ENCODE measurements around the gene RECQL5. TPM values are rescaled to one million over a fixed set of nuclear protein-coding genes. Genes with fewer than 3 reads are reported as not detected.

The RECQL5 gene
- total RNA-seq, 1 donor from 2014 or later: 17.3 TPM

GRCh38 chr17:75625813-75626486 is 41.0 kb downstream of the RECQL5 start:
- H3K36me3 ChIP-seq: peaks cover 46% of the 10 kb centered on the region
- peaks cover 13% of the 10 kb centered on the region for H3K4me1 ChIP-seq

GRCh38 chr17:75624714-75625345 is 42.1 kb downstream of the RECQL5 start:
- no peak for TF ChIP-seq CTCF (IDR thresholded peaks at IDR 0.05; ENCODE audit: borderline replicate concordance)
- Histone ChIP-seq H3K27ac (replicated peaks) (no peak overlapping the region), H3K9me3 (replicated peaks) (no peaks in the 10 kb centered on the region), H3K4me1 (peaks cover 13% of the 10 kb centered on the region), H3K4me3 (no peak overlapping the region), H3K36me3 (peaks cover 56% of the 10 kb centered on the region), H3K27me3 (ENCODE audit: low read depth) (no peaks in the 10 kb centered on the region)
- DNase-seq: no peak
- intact Hi-C loops (cut with micrococcal nuclease): no loop called here

More at GRCh38 chr17:75625813-75626486, 41.0 kb downstream of the RECQL5 start:
- TF ChIP-seq CTCF (IDR thresholded peaks at IDR 0.05; ENCODE audit: borderline replicate concordance): peak; percentile 69
- intact Hi-C loops (cut with micrococcal nuclease): no loop called here
- Histone ChIP-seq H3K27me3 (ENCODE audit: low read depth) (no peaks in the 10 kb centered on the region), H3K9me3 (replicated peaks) (no peaks in the 10 kb centered on the region), H3K27ac (replicated peaks) (no peak overlapping the region), H3K4me3 (no peak overlapping the region)
- DNase-seq: no peak

- Histone ChIP-seq H3K9me3 (replicated peaks) (no peaks in the 10 kb centered on the region), H3K36me3 (peaks cover 63% of the 10 kb centered on the region), H3K27ac (replicated peaks) (no peak overlapping the region), H3K4me3 (no peak overlapping the region), H3K4me1 (peaks cover 13% of the 10 kb centered on the region), H3K27me3 (ENCODE audit: low read depth) (no peaks in the 10 kb centered on the region)
- intact Hi-C loops (cut with micrococcal nuclease): no loop called here
- TF ChIP-seq CTCF (IDR thresholded peaks at IDR 0.05; ENCODE audit: borderline replicate concordance): no peak
- no peak for DNase-seq
Observed at GRCh38 chr17:75624021-75624420, 42.9 kb downstream of the RECQL5 start.

- no peaks in the 10 kb centered on the region for H3K9me3 ChIP-seq (replicated peaks)
- DNase-seq: no peak
- no peak overlapping the region for H3K4me3 ChIP-seq
- no peak for TF ChIP-seq CTCF (IDR thresholded peaks at IDR 0.05; ENCODE audit: borderline replicate concordance)
- H3K4me1 ChIP-seq: peaks cover 13% of the 10 kb centered on the region
- H3K27ac ChIP-seq (replicated peaks): no peak overlapping the region
- peaks cover 63% of the 10 kb centered on the region for H3K36me3 ChIP-seq
- H3K27me3 ChIP-seq (ENCODE audit: low read depth): no peaks in the 10 kb centered on the region
- intact Hi-C loops (cut with micrococcal nuclease): no loop called here
Observed at GRCh38 chr17:75623386-75623785, 43.6 kb downstream of the RECQL5 start.

GRCh38 chr17:75622771-75623273 is 44.1 kb downstream of the RECQL5 start:
- no peak overlapping the region for H3K27ac ChIP-seq (replicated peaks)
- peaks cover 13% of the 10 kb centered on the region for H3K4me1 ChIP-seq
- no peaks in the 10 kb centered on the region for H3K27me3 ChIP-seq (ENCODE audit: low read depth)
- no peaks in the 10 kb centered on the region for H3K9me3 ChIP-seq (replicated peaks)
- TF ChIP-seq CTCF (IDR thresholded peaks at IDR 0.05; ENCODE audit: borderline replicate concordance): no peak
- intact Hi-C loops (cut with micrococcal nuclease): no loop called here
- H3K4me3 ChIP-seq: no peak overlapping the region
- no peak for DNase-seq
- H3K36me3 ChIP-seq: peaks cover 62% of the 10 kb centered on the region

Measured in left ventricle myocardium inferior (tissue), 1 donor.